SKM-1 (cell line): ENCODE results near the gene PRKAA1.
"Not testable (repeated sequence)": the region's sequence is repeated elsewhere in the genome, so short reads cannot be mapped to it uniquely, and the experiment has no call there.

Experiments
- DNase-seq: peaks from one replicate; lab custom pipeline; 2025; ENCODE audit not compliant: unreplicated experiment; lab: John Stamatoyannopoulos, UW

The PRKAA1 gene

DNA sequence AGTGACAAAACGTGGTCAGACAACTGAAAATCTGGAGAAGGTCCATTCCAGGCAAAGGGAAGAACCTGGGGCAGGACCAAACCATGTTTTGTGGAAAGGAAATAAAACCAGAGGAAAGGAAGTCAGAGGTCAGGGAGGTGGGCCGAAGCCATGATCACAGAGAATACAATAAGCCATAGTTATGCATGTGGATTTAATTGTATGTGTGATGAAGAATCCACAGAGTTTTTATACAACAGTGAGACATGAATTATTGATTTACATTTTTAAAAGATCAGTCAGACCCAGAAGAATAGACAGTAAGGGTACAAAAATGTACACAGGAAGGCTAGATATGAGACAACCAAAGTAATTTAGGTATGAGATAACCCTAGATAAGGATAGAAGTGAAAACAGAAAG is 63.2 kb downstream of the PRKAA1 start:
- no peak for DNase-seq

- DNase-seq: no peak
Measured at GRCh38 chr5:40733879-40734563, 64.2 kb downstream of the PRKAA1 start.

DNA sequence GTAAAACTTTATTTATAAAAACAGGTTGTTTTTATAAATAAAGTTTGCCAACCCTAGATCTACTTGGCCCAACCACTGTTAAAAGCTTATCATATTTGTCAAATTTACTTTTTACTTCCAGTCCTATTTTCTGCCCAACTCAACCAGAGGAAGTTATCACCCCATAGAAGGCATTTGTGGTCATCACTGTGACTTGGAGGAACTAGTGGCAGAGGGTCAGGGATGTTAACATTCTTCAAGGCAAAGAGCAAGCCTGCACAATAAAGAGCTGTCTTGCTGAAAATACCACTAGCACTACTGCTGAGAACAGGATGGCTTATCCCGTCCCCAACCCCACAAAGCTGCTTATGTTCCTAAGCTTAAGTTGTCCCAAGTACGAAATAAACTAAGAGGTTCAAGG is 64.7 kb downstream of the PRKAA1 start:
- peak; percentile 75 for DNase-seq

DNA sequence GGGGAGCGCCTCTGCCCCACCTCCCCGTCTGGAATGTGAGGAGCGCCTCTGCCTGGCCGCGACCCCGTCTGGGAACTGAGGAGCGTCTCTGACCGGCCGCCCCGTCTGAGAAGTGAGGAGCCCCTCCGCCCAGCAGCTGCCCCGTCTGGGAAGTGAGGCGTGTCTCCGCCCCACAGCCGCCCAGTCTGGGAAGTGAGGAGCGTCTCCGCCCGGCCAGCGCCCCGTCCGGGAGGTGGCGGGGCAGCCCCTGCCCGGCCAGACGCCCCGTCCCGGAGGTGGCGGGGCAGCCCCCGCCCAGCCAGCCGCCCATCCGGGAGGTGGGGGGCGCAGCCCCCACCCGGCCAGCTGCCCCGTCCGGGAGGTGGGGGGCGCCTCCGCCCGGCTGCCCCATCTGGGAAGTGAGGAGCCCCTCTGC is 75.7 kb downstream of the PRKAA1 start:
- not testable (repeated sequence) for DNase-seq

GRCh38 chr5:40720069-40720468 is 78.1 kb downstream of the PRKAA1 start:
- DNase-seq: no peak

DNA sequence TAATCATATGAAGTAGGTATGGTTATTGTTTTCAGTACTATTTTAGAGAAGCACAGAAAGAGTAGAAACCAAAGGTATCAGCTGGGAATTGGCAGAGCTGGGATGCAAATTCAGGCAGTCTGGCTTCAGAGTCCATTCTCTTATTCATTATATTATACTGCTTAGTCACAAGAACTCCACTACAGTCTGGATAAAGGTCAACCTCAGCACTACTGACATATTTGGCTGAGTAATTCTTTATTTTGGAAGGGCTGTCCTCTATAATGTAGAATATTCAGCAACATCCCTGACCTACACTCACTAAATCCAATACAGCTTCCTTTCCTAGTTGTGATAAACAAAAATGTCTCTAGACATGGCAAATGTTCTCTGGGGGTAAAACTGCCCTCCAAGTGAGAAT is 80.9 kb downstream of the PRKAA1 start:
- no peak for DNase-seq

- DNase-seq: no peak
Measured at GRCh38 chr5:40716590-40716989, 81.6 kb downstream of the PRKAA1 start.

DNA sequence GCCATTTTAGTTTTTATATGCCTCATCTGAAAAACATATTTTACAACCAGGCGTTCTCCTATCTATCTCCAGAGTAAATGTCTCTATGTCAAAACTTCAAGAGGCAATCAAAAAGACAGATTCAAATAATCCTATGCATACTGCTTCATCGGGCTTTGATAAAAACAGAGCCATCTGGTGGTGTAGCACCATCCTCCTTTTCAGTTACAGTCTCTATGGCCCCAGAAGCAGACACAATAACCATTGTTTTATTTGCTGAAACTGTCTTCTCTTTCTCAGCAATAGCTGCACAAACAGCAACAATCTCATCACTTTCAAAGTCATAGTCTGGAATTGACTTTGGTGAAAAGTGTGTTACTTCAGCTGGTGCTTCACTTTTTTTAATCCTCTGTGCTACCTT is 82.2 kb downstream of the PRKAA1 start:
- no peak for DNase-seq

DNA sequence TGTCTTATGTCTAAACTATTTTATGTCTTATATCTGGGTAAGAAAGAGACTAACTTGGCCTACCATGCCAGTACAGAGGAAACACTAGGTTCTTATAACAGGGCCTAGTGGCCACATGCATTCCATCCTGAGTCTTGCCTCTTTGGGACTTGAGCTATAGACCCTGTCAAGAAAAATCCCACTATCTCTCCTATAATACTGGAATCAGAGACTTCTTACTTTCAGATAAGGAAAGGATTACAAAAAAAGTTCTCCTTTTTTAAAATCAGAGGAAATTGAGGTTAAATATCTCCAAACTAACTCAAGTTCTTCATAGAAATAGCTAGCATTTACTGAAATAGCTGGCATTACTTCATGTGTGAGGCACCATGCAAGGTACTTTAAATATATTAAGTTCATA is 84.2 kb downstream of the PRKAA1 start:
- DNase-seq: no peak

DNA sequence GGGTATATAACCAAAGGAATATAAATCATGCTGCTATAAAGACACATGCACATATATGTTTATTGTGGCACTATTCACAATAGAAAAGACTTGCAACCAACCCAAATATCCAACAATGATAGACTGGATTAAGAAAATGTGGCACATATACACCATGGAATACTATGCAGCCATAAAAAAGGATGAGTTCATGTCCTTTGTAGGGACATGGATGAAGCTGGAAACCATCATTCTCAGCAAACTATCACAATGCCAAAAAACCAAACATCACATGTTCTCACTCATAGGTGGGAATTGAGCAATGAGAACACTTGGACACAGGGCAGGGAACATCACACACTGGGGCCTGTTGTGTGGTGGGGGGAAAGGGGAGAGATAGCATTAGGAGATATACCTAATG is 87.6 kb downstream of the PRKAA1 start:
- not testable (repeated sequence) for DNase-seq
